Activated CD4-positive, alpha-beta T cell treated with anti-CD3 and anti-CD28 coated beads, Interleukin-2, amount 50 U/mL, for 16 hours (primary cell): Measurements from ENCODE around the gene EVC.

Experiments
- DNase-seq: peaks from one replicate; pipeline ENCODE4 v3.0.0-alpha.2; 2020

Gene EVC

GRCh38 chr4:5710961-5711478 lies at the start of gene EVC:
Gene EVC (plus strand): TSS chr4:5711201. CDS start chr4:5711381, 180 bp downstream.
- peak; percentile 41 for DNase-seq

- DNase-seq, result no peak
These were observed 49.8 kb upstream of the EVC start for GRCh38 chr4:5661237-5661636.

- DNase-seq, result no peak
These were observed 48.4 kb upstream of the EVC start for GRCh38 chr4:5662555-5662954.

- DNase-seq, result no peak
These were observed 46.2 kb upstream of the EVC start for GRCh38 chr4:5664778-5665177.

- DNase-seq, result no peak
These were observed 44.3 kb upstream of the EVC start for GRCh38 chr4:5666741-5667140.

GRCh38 chr4:5676763-5677162 lies 34.2 kb upstream of the EVC start:
- no peak for DNase-seq

- no peak for DNase-seq
These were observed 32.0 kb upstream of the EVC start for GRCh38 chr4:5678977-5679376.

GRCh38 chr4:5683566-5683965 lies 27.4 kb upstream of the EVC start:
- no peak for DNase-seq

- DNase-seq, result no peak
These were observed 25.7 kb upstream of the EVC start for GRCh38 chr4:5685296-5685695.

- DNase-seq, result no peak
These were observed 24.7 kb upstream of the EVC start for GRCh38 chr4:5686338-5686737.

- no peak for DNase-seq
These were observed 21.9 kb upstream of the EVC start for GRCh38 chr4:5689065-5689464.

GRCh38 chr4:5691491-5692132 lies 19.4 kb upstream of the EVC start:
- no peak for DNase-seq

GRCh38 chr4:5693871-5694270 lies 17.1 kb upstream of the EVC start:
- no peak for DNase-seq

- no peak for DNase-seq
These were observed 14.7 kb upstream of the EVC start for GRCh38 chr4:5696341-5696740.

- no peak for DNase-seq
These were observed 10.5 kb upstream of the EVC start for GRCh38 chr4:5700459-5700858.

GRCh38 chr4:5701971-5702370 lies 9.0 kb upstream of the EVC start:
- DNase-seq, result no peak

GRCh38 chr4:5703831-5704230 lies 7.2 kb upstream of the EVC start:
- no peak for DNase-seq

- DNase-seq, result no peak
These were observed 6.7 kb upstream of the EVC start for GRCh38 chr4:5704276-5704675.

- DNase-seq, result no peak
These were observed 5.2 kb upstream of the EVC start for GRCh38 chr4:5705647-5706320.

GRCh38 chr4:5706486-5707290 lies 4.3 kb upstream of the EVC start:
- DNase-seq, result no peak

GRCh38 chr4:5707366-5707765 lies 3.6 kb upstream of the EVC start:
- DNase-seq, result no peak

GRCh38 chr4:5707778-5708448 lies 3.1 kb upstream of the EVC start:
- DNase-seq, result no peak
